HepG2 (cell line): ENCODE data around the gene BMPR1B. TPM values are rescaled to one million over a fixed set of nuclear protein-coding genes. Genes with fewer than 3 reads are reported as not detected.

Experiments
- ATAC-seq: fragments of 200-7000 bp; cut with Tn5 transposase; 3 replicates; pipeline ENCODE4 v1.9.1; 2020; ENCODE audit warnings: mild to moderate bottlenecking, moderate library complexity
- BruUV-seq: library from RNA; stranded (reverse); fragments of 400-500 nt; replicated peaks from 2 replicates; lab custom pipeline; 2021; lab: Mats Ljungman, UMichigan
- CTCF ChIA-PET: fragments of 300-600 bp; formaldehyde crosslinking; extraction: SDS; loops from one replicate; lab custom pipeline; 2021; ENCODE audit warnings: low total read pairs, inconsistent platforms, low intra/inter-chr PET ratio; lab: Yijun Ruan, JAX
- POLR2A ChIA-PET: fragments of 350-600 bp; sonication (Branson Sonifier 250); formaldehyde crosslinking; loops from one replicate; lab custom pipeline; 2020; ENCODE audit warnings: antibody characterized with exemption, inconsistent platforms; lab: Yijun Ruan, JAX
- DNase-seq: peaks from one replicate; pipeline ENCODE4 v3.0.0-alpha.2; 2015; ENCODE audit warnings: low spot score
- FAIRE-seq: peaks from 3 replicates; lab custom pipeline; 2011; peaks lifted over from hg19 to GRCh38; lab: Jason Lieb, UNC
- H2AFZ ChIP-seq: one replicate; pipeline ENCODE4 v1.6.1; 2011; ENCODE audit warnings: low read length, inconsistent platforms
- H3K27ac ChIP-seq: fragments of 300-600 bp; 3 replicates; pipeline ENCODE4 v1.8.0; 2011; ENCODE audit warnings: mixed run types, mild to moderate bottlenecking, mixed read lengths, low read length, inconsistent platforms; ENCODE audit not compliant: insufficient read depth; ENCODE audit errors: extremely low read length
- H3K27me3 ChIP-seq, 2 experiments: fragments of 200-600 bp in 1 of 2; 2 replicates in 1 of 2; 3 replicates in 1 of 2; pipeline versions ENCODE4 v1.6.0 to v1.8.0; 2011; ENCODE audit warnings: low read length in 2 of 2, mild to moderate bottlenecking in 2 of 2, moderate library complexity in 2 of 2, inconsistent platforms in 1 of 2; ENCODE audit not compliant: insufficient read depth in 2 of 2, control insufficient read depth in 1 of 2
- H3K36me3 ChIP-seq, 2 experiments: fragments of 200-600 bp in 1 of 2; replicated peaks in 1 of 2; 2 replicates in 1 of 2; 3 replicates in 1 of 2; pipeline versions ENCODE4 v1.5.1 to v1.8.0; 2011; ENCODE audit warnings: low read length in 2 of 2, inconsistent platforms in 1 of 2; ENCODE audit not compliant: insufficient read depth in 2 of 2, control insufficient read depth in 1 of 2
- H3K4me1 ChIP-seq: 2 replicates; pipeline ENCODE4 v1.5.1; 2012; ENCODE audit warnings: low read length, inconsistent platforms; ENCODE audit not compliant: insufficient read depth
- H3K4me2 ChIP-seq: 2 replicates; pipeline ENCODE4 v1.6.0; 2011; ENCODE audit warnings: low read depth, low read length, inconsistent platforms
- H3K4me3 ChIP-seq, 3 experiments: fragments of 200-600 bp in 1 of 3; sonication (generic), shearing (Covaris generic) in 1 of 3; replicated peaks in 1 of 3; 2 replicates each; pipeline ENCODE4 v1.5.1; 2011 to 2016; ENCODE audit warnings: low read length in 3 of 3, inconsistent platforms in 2 of 3, low read depth in 2 of 3, mild to moderate bottlenecking in 2 of 3, control low read depth in 1 of 3, mixed read lengths in 1 of 3; ENCODE audit not compliant: insufficient read depth in 1 of 3
- H3K79me2 ChIP-seq: one replicate; pipeline ENCODE4 v1.6.1; 2011; ENCODE audit warnings: low read length, inconsistent platforms; ENCODE audit not compliant: insufficient read depth
- H3K9ac ChIP-seq: 2 replicates; pipeline ENCODE4 v1.6.0; 2011; ENCODE audit warnings: mild to moderate bottlenecking, low read depth, low read length, inconsistent platforms; ENCODE audit not compliant: insufficient read depth
- H3K9me3 ChIP-seq: 2 replicates; pipeline ENCODE4 v1.5.1; 2012; ENCODE audit warnings: mild to moderate bottlenecking, low read length
- H4K20me1 ChIP-seq: 2 replicates; pipeline ENCODE4 v1.6.0; 2011; ENCODE audit warnings: inconsistent platforms, mild to moderate bottlenecking, low read length, moderate library complexity; ENCODE audit not compliant: insufficient read depth
- FOXO1 ChIP-seq: sonication (generic); formaldehyde crosslinking; IDR thresholded peaks from 2 replicates; pipeline ENCODE4 v1.4.0; 2020; ENCODE audit warnings: missing genetic modification reagents
- HDAC2 ChIP-seq: sonication (generic); formaldehyde crosslinking; IDR thresholded peaks from 2 replicates; pipeline ENCODE4 v1.4.0; 2020; ENCODE audit warnings: missing genetic modification reagents
- NBN ChIP-seq: fragments of 450-650 bp; conservative IDR thresholded peaks from 2 replicates; pipeline ENCODE4 v1.6.1; 2017
- NR2F6 ChIP-seq, 2 experiments: IDR thresholded peaks; 2 replicates each; pipeline ENCODE4 v1.6.1; 2016; ENCODE audit warnings: antibody characterized with exemption in 1 of 2, mild to moderate bottlenecking in 1 of 2
- RBFOX2 ChIP-seq: fragments of 200-400 bp; formaldehyde crosslinking; IDR thresholded peaks from 2 replicates; pipeline ENCODE4 v1.6.1; 2017; ENCODE audit warnings: low read depth, mild to moderate bottlenecking, low read length
- RBM39 ChIP-seq: fragments of 200-400 bp; formaldehyde crosslinking; IDR thresholded peaks from one replicate; pipeline ENCODE4 v1.6.1; 2018; ENCODE audit warnings: antibody characterized with exemption, mild to moderate bottlenecking, low read depth, low read length; ENCODE audit not compliant: poor library complexity, severe bottlenecking
- TBP ChIP-seq: sonication (generic); formaldehyde crosslinking; IDR thresholded peaks from 2 replicates; pipeline ENCODE4 v1.5.0; 2020; ENCODE audit warnings: missing genetic modification reagents
- THRA ChIP-seq: sonication (generic); formaldehyde crosslinking; IDR thresholded peaks from 2 replicates; pipeline ENCODE4 v1.4.0; 2020; ENCODE audit warnings: missing genetic modification reagents, borderline replicate concordance
- ZBTB38 ChIP-seq: sonication (generic); formaldehyde crosslinking; IDR thresholded peaks from 2 replicates; pipeline ENCODE4 v1.5.1; 2020; ENCODE audit warnings: mild to moderate bottlenecking, missing genetic modification reagents
- ZNF160 ChIP-seq: sonication (generic); formaldehyde crosslinking; IDR thresholded peaks from 2 replicates; pipeline ENCODE4 v1.8.0; 2022; ENCODE audit warnings: mild to moderate bottlenecking, inconsistent platforms, missing genetic modification reagents
- ZNF737 ChIP-seq: sonication (generic); formaldehyde crosslinking; IDR thresholded peaks from 2 replicates; pipeline ENCODE4 v1.5.0; 2020; ENCODE audit warnings: missing genetic modification reagents, mild to moderate bottlenecking, borderline replicate concordance
- in situ Hi-C: cut with HindIII; loops from 2 replicates; pipeline ENCODE4 v1.10.0; 2017; ENCODE audit warnings: low pct_unique_long_range_greater_than_20kb; ENCODE audit not compliant: extremely low pct_ligation_motif_present
- intact Hi-C: fragments of 100-400 bp; cut with micrococcal nuclease; formaldehyde crosslinking; loops from one replicate; pipeline ENCODE4 v1.10.0; 2022; ENCODE audit not compliant: unreplicated experiment
- polyA plus RNA-seq, 8 experiments: library from polyadenylated mRNA; depleted of rRNA in 3 of 8; stranded (reverse) in 7 of 8; unstranded in 1 of 8; fragments of >200 nt; fragmentation: Illumina TruSeq in 4 of 8; extraction: Trizol in 4 of 8; gene quantifications; 2 replicates each; pipeline versions ENCODE4 v1.2.1 to v1.2.3, GENCODE V29; 2011 to 2016; ENCODE audit warnings: low read depth in 4 of 8, missing spikeins in 1 of 8, mixed read lengths in 1 of 8; ENCODE audit not compliant: insufficient read depth in 1 of 8
- total RNA-seq, 5 experiments: library from RNA; depleted of rRNA; stranded (reverse); fragments of >200 nt; fragmentation: Illumina TruSeq; extraction: Trizol; gene quantifications; 2 replicates each; pipeline ENCODE4 v1.2.3, GENCODE V29; 2016; ENCODE audit warnings: low read depth in 1 of 5

BMPR1B gene
- total and polyA plus RNA-seq, 2 of the 13 experiments (the other 11 are each of a cell fraction or from before 2014, with no cell fraction given): 0.07 TPM; not detected in 1

DNA sequence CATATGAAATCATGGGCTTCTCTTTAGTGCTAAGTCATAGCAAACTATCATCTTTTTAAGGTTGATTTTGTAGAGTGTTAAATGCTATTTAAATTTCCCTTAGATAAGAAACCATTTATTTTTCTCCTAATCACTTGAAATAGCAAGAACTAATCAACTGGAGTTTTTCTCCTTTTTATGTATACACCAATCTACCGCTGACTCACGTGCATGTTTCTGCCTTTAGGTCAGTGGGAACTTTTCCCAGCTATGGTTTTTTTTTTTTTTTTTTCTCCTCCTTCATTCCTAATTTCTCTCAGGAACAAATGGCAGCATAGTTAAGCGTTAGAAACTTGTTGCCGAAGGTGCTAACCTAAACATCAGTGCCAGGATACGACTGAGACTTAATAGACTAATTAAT, 176.4 kb downstream of the BMPR1B start (continued):
- TF ChIP-seq RBM39 (no peak), HDAC2 (CRISPR knock-in tag) (no peak)

DNA sequence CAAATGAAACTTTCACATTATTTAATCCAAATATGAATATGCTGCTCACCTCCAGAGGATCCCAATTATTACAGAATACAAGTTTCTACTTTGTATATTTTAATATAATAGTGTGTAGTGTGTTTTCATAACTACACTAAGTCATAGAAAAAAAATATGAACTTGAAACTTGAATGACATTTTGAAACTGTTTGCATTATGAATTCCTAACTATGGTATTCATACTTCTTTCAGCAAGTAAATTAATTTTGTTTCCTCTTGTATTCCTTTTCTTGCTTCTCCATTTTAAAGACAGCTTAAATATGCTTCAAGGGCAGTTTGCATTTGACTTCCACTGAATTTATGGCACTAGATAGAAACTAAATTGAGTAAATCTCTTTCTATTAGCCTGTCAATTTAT, 177.1 kb downstream of the BMPR1B start:
- Histone ChIP-seq H3K4me3 (no peak overlapping the region), H2AFZ (no peak overlapping the region), H3K9me3 (no peaks in the 10 kb centered on the region), H3K4me2 (no peak overlapping the region), H3K4me1 (no peaks in the 10 kb centered on the region), H3K36me3 (no peaks in the 10 kb centered on the region), H4K20me1 (no peaks in the 10 kb centered on the region), H3K79me2 (no peaks in the 10 kb centered on the region), H3K9ac (no peak overlapping the region), H3K27me3 (no peaks in the 10 kb centered on the region; a peak in 1 of 5 replicates), H3K27ac (no peak overlapping the region)
- ATAC-seq (no peak), FAIRE-seq (no peak), DNase-seq (no peak)
- intact Hi-C loops: no loop called here
- ChIA-PET CTCF (no interaction called here), POLR2A (no interaction called here)
- in situ Hi-C loops: no loop called here
- TF ChIP-seq THRA (CRISPR knock-in tag) (no peak), NR2F6 (IDR thresholded peaks at IDR 0.05) (no peak), NR2F6 (CRISPR knock-in tag; IDR thresholded peaks at IDR 0.05) (no peak), ZBTB38 (CRISPR knock-in tag) (no peak), FOXO1 (no peak), NBN (no peak), RBFOX2 (no peak), TBP (no peak), ZNF737 (CRISPR knock-in tag) (no peak), ZNF160 (CRISPR knock-in tag) (no peak)
- no TSS peak for BruUV-seq
